Stimulated activated CD8-positive, alpha-beta memory T cell treated with anti-CD3 and anti-CD28 coated beads, Interleukin-12 subunit alpha, Interleukin-12 subunit beta, amount 100 ng/mL, for 24 hours (primary cell): ENCODE data around the gene TYROBP.
A peak's percentile ranks its signal among the peaks of the same experiment; 100 is the strongest.
"Not testable (repeated sequence)": the region's sequence is repeated elsewhere in the genome, so short reads cannot be mapped to it uniquely, and the experiment has no call there.

Source experiments
- DNase-seq: peaks from one replicate; pipeline ENCODE4 v3.0.0-alpha.2; 2020; ENCODE audit errors: extremely low read depth

The TYROBP gene

DNA sequence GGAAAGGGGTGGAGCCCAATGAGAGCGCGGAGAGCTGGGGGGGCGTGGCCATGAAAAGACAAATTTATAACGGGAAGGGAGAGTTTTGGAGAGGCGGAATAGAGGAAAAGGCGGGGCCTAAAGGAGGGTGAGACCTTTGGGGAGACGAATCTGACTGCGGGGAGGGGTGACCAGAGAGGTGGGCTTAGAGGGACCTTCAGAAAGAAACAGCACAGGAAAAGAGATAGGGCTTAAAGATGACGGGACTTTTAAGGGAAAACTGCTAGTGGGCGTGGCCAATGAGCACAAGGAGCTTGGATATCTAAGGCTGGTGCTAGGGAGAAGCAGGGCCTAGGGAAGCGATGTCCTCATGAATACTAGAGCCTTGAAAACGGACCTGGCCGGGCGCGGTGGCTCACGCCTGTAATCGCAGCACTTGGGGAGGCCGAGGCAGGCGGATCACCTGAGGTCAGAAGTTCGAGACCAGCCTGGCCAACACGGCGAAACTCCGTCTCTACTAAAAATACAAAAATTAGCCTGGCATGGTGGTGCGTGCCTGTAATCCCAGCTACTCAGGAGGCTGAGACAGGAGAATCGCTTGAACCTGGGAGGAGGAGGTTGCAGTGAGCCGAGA, 37.9 kb downstream of the TYROBP start:
- not testable (repeated sequence) for DNase-seq

DNA sequence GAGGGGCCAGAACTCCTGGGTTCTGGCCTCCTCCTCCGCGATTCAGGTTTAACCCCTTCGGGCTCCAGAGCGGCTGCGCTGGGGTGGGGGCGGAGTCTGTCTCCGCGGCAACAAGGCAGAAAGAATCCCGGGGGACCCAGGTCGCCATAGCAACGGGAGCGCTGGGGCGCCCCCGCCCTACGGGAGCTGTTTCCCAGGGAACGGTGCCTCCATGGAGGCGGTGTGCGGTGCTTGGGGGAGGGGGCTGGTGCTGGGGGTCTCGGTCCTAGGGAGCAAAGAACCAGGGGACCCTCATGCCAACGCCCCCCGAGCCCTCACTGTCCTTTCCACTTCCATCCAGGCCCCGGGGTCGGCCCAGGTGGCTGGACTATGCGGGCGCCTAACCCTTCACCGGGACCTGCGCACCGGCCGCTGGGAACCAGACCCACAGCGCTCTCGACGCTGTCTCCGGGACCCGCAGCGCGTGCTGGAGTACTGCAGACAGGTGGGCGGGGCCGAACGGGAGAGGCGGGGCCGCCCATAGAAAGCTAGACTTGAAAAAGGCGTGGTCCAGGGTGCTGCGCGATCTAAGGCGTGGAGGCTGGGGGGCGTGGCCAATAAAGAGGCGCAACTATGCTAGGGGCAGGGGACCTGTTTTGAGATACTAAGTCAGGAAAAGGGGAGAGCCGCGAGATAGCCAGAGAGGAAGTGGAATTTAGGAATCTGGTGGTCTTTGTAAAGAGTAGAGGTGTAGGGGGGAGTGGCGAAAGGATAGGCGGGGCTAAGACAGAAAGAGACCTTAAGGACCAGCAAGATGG, 38.6 kb downstream of the TYROBP start:
- DNase-seq: peak; percentile 53

DNA sequence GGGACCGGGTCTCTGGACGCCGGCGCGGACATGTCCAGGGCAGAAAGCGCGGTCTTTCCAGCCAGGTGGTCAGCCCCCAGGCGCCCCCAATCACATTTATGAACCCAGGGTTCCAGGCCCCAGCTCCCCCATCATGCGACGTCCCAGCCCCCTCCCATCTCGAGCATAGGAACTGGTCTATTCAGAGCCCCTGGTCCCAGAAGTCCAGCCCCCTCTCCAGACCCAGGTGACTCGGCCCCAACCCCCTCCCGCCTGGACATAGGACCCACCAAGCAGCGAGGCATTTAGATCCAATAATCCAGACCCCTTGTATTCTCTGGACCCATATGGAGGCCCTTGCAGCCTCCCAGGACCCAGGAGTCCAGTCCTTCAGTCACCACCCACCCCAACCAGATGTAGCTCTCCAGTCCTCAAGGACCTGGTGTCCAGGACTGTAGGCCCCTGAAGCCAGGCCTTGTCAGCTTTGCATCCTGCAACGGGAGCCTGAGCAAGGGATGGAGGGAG, 39.2 kb downstream of the TYROBP start:
- DNase-seq: no peak

DNA sequence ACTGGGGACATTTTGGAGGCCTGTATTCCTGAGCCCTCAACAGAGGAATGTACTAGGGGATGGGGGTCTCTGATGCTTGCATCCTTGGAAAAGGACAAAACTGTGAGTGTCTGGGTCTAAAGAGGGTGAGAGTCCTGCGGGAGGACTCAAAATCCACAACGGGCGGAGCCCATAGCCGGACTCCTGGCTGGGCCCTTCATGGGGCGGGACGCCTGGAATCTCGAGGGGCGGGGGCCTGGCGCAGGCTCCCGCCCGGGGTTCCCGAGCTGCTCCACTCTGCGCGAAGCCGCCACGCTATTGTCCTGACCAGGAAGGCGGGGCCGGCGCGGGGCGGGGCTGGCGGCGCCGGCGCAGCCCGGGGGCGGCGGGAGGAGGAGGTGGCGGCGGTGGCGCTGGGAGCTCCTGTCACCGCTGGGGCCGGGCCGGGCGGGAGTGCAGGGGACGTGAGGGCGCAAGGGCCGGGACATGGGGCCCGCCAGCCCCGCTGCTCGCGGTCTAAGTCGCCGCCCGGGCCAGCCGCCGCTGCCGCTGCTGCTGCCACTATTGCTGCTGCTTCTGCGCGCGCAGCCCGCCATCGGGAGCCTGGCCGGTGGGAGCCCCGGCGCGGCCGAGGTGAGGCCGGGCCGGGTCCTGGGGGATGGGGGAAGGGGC, 39.8 kb downstream of the TYROBP start, which contains the start of gene APLP1:
Gene APLP1, plus strand, starts transcription at position 403 of the 651 bp plus-strand sequence. Its CDS starts 63 bp downstream, at position 466.
- no peak for DNase-seq

DNA sequence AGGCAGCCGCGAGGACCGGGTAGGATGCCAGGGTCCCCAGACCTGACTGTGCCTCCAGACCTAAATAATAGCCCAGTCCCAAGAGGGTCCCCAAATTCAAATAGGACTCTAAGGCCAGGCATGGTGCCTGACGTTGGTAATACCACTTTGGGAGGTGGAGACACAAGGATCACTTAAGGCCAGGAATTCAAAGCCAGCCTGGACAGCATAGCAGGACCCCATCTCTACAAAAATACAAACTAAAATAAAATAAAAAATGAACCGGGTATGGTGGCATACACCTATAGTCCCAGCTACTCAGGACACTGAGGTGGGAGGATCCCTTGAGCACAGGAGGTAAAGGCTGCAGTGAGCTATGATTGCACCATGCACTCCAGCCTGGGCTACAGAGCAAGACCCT, 45.1 kb downstream of the TYROBP start:
- no peak for DNase-seq

DNA sequence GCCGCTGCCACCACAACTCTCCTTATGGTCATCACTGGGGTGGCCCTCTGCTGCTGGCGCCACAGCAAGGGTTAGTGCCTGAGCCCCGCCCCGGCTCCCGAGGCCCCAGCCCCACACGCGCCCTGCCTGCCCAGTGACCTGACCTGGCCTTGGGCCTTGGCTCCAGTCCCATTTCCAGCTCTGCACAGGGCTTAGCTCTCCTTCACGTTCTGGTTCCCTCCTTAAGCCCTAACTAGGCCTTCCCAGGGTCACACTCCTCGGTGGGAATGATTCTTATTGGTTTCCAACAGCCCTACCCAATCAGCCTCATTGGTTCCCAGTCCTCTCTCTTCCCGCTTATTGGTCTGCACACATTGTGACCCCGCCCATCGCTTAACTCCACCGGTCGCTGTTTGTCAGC, 45.6 kb downstream of the TYROBP start:
- DNase-seq: no peak

DNA sequence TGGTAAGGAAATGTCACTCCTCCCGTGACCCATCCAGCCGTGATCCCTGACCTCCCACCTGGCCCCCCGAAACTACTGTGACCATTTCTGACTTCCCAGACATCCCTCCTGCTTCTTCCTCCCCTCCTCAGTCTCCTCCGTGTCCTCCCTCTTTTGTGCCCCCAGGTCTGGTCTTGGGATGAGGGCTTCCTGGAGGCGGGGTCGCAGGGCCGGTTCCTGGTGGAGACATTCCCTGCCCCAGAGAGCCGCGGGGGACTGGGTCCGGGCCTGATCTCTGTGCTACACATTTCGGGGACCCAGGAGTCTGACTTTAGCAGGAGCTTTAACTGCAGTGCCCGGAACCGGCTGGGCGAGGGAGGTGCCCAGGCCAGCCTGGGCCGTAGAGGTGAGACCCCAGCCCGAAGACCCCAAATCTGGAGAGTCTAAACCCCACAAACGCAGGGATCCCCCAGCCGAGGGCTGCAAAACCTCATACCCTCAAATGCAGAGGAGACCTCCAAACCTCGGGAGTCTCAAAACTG, 46.4 kb downstream of the TYROBP start:
- no peak for DNase-seq

DNA sequence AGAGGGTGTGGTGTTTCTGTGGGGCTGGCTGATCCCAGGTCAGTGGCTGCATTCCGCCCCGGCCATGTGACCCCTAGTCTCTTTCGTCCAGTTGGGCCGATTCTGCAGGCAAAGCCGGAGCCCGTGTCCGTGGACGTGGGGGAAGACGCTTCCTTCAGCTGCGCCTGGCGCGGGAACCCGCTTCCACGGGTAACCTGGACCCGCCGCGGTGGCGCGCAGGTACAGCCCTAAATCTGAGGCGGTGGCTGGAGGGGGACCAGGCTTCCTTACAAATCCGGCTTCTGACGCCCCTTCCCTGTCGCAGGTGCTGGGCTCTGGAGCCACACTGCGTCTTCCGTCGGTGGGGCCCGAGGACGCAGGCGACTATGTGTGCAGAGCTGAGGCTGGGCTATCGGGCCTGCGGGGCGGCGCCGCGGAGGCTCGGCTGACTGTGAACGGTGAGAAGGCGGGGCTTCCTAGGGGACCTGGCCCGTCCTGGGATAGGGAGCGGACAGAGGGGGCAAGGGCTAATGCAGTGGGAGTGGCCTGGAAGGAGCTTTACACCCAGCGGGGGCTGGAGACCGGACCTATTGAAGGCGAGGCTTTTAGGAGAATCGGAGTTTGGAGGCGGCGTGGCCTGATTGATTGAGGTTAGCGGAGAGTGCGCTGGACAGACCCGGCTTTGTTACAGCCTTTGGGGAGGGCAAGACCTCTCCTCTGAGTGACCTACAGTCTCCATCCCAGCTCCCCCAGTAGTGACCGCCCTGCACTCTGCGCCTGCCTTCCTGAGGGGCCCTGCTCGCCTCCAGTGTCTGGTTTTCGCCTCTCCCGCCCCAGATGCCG, 47.1 kb downstream of the TYROBP start:
- no peak for DNase-seq

DNA sequence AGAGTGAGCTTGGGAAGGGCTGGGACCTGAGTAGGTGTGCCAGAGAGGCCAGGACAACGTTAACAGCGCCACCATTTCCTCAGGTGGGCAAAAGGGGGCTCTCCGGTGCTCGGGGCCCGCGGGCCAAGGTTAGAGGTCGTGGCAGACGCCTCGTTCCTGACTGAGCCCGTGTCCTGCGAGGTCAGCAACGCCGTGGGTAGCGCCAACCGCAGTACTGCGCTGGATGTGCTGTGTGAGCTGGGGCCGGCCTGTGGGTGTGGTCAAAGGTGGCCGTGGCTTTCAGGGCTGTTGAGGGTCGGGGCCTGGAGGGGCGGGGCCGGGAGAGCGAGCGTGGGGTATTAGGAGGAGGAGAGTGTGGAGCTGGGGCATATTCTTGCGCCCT, 47.7 kb downstream of the TYROBP start:
- DNase-seq: no peak

DNA sequence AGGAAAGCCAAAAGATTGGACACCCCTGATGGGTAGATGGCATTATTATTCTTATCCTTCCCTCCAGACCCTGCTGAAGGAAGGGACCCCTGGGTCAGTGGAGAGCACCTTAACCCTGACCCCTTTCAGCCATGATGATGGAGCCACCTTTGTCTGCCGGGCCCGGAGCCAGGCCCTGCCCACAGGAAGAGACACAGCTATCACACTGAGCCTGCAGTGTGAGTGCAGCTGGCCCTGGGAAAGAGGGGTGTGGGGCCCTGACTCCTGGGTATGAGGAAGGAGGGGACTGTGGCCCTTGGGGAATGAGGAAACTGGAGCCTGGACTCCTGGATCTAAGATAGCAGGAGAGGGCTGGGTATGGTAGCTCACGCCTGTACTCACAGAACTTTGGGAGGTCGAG, 48.7 kb downstream of the TYROBP start:
- DNase-seq: no peak

DNA sequence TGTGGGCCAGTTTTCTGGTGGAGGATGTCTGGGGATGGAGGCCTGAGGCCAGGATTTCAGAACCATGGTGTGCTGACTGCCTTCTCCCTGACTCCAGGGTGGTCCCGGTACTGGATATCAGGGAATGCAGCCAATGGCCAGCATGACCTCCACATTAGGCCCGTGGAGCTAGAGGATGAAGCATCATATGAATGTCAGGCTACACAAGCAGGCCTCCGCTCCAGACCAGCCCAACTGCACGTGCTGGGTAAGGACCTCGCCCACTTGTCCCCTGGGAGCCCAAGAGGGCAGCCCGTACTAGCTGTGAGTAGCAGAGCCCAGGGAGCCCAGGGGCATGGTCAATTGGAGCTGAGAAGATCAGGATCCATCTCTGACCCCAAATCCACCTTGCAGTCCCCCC, 49.8 kb downstream of the TYROBP start:
- no peak for DNase-seq

DNA sequence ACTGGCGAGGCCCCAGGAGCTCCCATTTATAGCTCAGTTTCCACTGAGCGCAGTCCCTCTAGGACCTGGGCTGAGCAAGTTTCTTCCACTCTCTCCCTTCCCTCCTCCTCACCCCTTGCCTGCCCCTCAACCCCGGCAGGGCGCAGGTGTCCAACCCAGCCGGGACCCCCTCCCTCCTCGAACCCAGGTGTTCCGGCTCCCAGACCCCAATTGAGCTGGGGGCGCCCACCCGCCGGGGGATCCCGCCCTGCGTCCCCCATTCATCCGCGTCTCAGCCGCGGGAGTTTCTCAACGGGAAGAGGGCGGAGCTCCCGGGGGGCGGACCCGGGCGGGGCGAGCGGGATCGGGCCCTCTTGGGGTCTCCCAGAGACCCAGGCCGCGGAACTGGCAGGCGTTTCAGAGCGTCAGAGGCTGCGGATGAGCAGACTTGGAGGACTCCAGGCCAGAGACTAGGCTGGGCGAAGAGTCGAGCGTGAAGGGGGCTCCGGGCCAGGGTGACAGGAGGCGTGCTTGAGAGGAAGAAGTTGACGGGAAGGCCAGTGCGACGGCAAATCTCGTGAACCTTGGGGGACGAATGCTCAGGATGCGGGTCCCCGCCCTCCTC, 51.4 kb downstream of the TYROBP start, which contains the start of gene KIRREL2:
Gene KIRREL2, plus strand, starts transcription at position 366 of the 604 bp plus-strand sequence. Its CDS starts 209 bp downstream, at position 575.
- no peak for DNase-seq
